ENCODE measurements around the gene EIF4G1.

The EIF4G1 gene

GRCh38 chr3:184307915-184308314, 6.5 kb upstream of the EIF4G1 start:
- DNase-seq (ENCODE audit: low spot score): no peak

- no peak for DNase-seq (ENCODE audit: low spot score)
Observed at GRCh38 chr3:184308744-184309143, 5.7 kb upstream of the EIF4G1 start.

- DNase-seq (ENCODE audit: low spot score): no peak
Observed at GRCh38 chr3:184311633-184312032, 2.8 kb upstream of the EIF4G1 start.

GRCh38 chr3:184314700-184315542, 515 bp downstream of the EIF4G1 start:
- DNase-seq (ENCODE audit: low spot score): peak; percentile 59

GRCh38 chr3:184315543-184315867, 1.1 kb downstream of the EIF4G1 start:
- DNase-seq (ENCODE audit: low spot score): no peak

- DNase-seq (ENCODE audit: low spot score): peak; percentile 33
Observed at GRCh38 chr3:184315871-184316661, 1.7 kb downstream of the EIF4G1 start.

GRCh38 chr3:184316792-184317191, 2.4 kb downstream of the EIF4G1 start:
- DNase-seq (ENCODE audit: low spot score): no peak

- DNase-seq (ENCODE audit: low spot score): no peak
Observed at GRCh38 chr3:184317201-184317600, 2.8 kb downstream of the EIF4G1 start.

GRCh38 chr3:184320104-184320445, 5.7 kb downstream of the EIF4G1 start:
- DNase-seq (ENCODE audit: low spot score): no peak

- no peak for DNase-seq (ENCODE audit: low spot score)
Observed at GRCh38 chr3:184321666-184322065, 7.3 kb downstream of the EIF4G1 start.

- DNase-seq (ENCODE audit: low spot score): no peak
Observed at GRCh38 chr3:184322731-184323487, 8.5 kb downstream of the EIF4G1 start.

GRCh38 chr3:184323696-184324095, 9.3 kb downstream of the EIF4G1 start:
- no peak for DNase-seq (ENCODE audit: low spot score)

GRCh38 chr3:184325269-184325668, 10.9 kb downstream of the EIF4G1 start:
- no peak for DNase-seq (ENCODE audit: low spot score)

- no peak for DNase-seq (ENCODE audit: low spot score)
Observed at GRCh38 chr3:184325715-184326369, 11.4 kb downstream of the EIF4G1 start.

- DNase-seq (ENCODE audit: low spot score): no peak
Observed at GRCh38 chr3:184327171-184327570, 12.8 kb downstream of the EIF4G1 start.

- no peak for DNase-seq (ENCODE audit: low spot score)
Observed at GRCh38 chr3:184328516-184328915, 14.1 kb downstream of the EIF4G1 start.

- DNase-seq (ENCODE audit: low spot score): no peak
Observed at GRCh38 chr3:184332370-184333090, 18.1 kb downstream of the EIF4G1 start.

GRCh38 chr3:184333190-184333589, 18.8 kb downstream of the EIF4G1 start:
- no peak for DNase-seq (ENCODE audit: low spot score)

- no peak for DNase-seq (ENCODE audit: low spot score)
Observed at GRCh38 chr3:184333700-184334099, 19.3 kb downstream of the EIF4G1 start.

GRCh38 chr3:184334470-184335158, 20.2 kb downstream of the EIF4G1 start:
- DNase-seq (ENCODE audit: low spot score): no peak

GRCh38 chr3:184335291-184335660, 20.9 kb downstream of the EIF4G1 start:
- DNase-seq (ENCODE audit: low spot score): no peak
